Subcutaneous adipose tissue (tissue), 4 donors: Measurements from ENCODE around the gene NFIB. TPM values are rescaled to one million over a fixed set of nuclear protein-coding genes. Genes with fewer than 3 reads are reported as not detected.

Experiments used
- total RNA-seq, 4 donors: library from RNA; depleted of rRNA; stranded (reverse); fragments of >200 nt; gene quantifications; one replicate each; pipeline ENCODE4 v1.1.0, GENCODE V29; 2016
- TF ChIP-seq, protein P1 (sequence below): fragments of 450-650 bp; IDR thresholded peaks from one replicate; pipeline ENCODE4 v1.5.1; 2016; ENCODE audit warnings: low read depth, mild to moderate bottlenecking, control low read depth, antibody characterized with exemption, moderate library complexity

Gene NFIB
- total RNA-seq, 4 donors from 2014 or later: 79.2 to 215 (median 126) TPM

DNA sequence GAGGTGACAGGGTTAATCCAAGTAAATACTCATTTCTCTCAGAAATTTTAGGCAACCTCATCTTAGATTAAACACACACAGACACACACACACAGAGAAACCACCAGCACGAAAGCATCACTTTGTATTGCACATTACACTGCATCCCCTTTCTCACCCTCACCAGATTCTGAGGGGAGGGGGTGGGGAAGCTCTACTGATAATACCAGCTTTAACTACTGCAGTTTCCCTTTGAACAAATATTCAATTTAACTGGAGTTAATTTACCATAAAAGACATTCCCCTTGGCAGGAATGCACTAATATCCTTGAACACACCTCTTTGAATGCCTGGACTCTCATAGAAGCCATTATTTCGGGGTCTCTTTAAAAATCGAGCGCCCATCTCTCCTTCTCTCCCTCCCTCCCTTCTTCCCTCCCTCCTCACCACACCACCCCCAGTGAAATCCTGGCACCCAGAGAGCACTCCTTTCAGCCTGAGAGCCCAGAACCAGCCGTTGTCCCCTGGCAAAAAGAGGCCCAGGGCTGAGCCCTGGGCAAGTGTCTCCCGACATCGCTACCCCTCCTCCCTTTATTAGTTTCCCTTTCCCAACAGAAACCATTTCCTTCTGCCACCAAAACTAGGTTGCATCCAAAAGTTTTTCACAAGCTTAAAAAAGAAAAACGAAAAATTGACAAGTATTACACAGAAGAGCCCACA is 2.8 kb upstream of the NFIB start:
- TF ChIP-seq, protein P1, sequence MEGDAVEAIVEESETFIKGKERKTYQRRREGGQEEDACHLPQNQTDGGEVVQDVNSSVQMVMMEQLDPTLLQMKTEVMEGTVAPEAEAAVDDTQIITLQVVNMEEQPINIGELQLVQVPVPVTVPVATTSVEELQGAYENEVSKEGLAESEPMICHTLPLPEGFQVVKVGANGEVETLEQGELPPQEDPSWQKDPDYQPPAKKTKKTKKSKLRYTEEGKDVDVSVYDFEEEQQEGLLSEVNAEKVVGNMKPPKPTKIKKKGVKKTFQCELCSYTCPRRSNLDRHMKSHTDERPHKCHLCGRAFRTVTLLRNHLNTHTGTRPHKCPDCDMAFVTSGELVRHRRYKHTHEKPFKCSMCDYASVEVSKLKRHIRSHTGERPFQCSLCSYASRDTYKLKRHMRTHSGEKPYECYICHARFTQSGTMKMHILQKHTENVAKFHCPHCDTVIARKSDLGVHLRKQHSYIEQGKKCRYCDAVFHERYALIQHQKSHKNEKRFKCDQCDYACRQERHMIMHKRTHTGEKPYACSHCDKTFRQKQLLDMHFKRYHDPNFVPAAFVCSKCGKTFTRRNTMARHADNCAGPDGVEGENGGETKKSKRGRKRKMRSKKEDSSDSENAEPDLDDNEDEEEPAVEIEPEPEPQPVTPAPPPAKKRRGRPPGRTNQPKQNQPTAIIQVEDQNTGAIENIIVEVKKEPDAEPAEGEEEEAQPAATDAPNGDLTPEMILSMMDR: no peak

DNA sequence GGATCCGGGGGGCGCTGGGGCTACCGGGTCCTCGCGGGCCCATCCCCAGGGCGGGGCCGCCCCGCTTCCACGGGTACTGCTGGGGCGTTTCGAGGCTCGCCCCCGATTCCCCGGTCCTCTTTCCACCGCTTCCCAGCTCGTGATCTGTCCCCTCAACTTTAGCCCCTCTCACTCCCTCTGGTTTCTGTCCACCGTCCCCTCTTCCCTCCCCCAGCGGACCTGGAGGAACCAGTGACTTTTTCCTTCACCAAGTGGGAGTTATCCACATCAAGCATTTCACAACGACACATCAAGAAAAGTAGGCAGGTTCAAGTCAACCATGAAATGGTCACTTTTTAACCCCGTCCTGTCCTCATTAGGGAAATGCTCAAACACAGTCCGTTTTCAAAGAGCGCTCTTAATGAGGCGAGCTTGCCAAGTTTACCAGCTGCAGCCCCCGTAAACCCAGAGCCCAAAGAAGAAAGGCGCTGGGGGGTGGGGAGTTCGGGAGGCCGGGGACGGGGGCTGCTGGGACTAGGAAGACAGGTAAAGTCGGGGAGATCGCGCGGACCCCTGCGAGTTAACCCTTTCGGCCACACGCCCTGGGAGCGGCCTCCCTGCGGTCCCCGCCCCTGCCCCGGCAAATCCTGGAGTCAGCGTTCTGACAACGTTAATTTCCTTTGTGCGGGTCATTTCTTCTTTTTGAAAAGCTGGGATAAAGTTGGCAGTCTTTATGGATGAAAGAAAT is 2.1 kb upstream of the NFIB start:
- TF ChIP-seq, protein P1: no peak

DNA sequence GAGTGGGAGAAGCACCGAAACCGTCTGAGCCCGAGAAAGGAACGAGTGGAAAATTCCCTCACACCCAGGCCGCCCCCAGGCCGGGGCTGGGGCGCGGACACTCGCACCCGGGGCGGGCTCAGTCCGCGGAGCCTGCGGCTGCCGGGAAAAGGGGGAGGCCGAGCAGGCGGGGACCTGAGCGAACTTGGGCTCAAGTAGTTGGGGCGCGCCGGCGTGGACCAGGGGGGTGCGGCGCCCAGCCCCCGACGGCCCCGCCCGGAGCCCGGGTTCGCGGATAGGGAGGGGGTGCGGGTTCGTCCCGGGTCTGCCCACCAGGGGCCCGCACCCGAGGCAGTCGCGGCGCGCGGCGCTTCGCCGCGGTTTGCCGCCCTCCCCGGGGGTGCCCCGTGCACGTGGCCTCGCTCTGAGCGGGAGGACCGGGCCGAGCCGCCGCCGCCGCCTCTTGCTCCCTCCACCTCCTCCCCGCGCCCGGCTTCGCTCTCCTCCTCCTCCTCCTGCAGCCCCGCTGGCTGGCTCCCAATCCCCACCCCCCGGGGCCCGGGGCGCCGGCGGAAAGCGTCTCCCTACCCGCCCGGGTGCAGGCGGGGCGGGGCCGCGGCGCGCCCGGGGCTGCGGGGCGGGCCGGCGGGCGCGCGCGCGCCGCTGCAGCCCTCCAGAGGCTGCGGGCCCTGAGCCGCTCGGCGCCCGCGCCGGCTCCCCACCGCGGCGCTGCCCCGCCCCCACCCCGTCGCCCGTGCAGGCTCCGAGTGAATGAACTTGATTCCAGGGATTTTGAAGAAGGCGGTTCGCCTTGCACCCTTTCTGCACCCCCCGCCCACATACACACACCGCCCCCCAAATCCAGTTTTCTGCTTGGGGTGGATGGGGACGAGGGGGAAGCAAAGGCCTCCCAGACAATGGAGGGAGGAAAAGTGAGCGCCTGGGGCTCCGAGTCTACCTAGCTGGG is 1.3 kb upstream of the NFIB start:
- TF ChIP-seq, protein P1: no peak

DNA sequence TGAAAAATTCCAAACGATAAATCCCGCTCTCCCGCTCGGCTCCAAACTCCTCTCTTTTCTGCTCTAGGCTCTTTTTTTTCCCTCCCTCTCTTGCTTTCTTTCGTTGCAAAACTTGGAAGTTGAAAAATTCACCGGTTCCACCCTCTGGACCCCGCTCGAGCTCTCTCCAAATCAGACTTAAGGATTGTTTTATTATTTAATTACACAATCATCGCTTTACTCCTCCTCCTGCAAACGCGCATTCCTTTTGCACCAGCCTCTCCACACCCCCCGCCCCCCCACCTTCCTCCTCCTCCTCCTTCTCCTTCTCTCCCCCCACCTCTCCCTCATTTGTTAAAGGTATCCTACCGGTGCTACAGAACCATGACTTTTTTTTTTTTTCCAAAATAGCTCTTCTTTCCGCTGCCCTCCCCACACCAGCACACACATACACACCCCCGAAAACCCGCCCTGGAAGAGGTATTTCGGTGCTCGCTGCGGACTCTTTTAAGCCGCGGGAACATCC is 535 bp upstream of the NFIB start:
- TF ChIP-seq, protein P1: no peak

DNA sequence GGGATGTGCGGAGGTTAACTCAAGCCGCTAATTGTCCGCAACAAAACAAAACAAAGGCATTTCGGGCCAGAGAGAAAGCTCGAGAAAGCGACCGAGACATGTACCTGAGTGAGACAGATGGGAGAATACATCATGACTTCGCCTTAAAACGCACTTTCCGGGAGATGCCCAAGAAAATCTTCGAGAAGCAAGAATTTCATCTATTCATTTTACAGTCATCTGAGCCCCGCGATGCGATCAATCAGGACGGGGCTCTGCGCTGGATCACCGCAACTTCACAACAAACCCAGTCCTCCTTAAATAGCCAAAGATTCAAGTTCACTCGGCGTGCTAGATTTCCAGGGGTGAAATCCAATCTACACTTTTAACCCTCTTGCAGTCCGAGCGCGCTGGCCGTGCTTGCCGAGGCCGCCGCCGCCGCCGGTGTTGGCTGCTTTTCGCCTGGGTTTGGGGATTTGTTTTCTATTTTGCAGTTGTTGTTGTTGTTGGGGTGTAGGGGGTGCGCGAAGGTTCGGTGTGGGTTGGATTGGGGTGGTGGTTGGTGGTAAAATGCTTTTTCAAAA is 482 bp downstream of the NFIB start:
- TF ChIP-seq, protein P1: no peak

DNA sequence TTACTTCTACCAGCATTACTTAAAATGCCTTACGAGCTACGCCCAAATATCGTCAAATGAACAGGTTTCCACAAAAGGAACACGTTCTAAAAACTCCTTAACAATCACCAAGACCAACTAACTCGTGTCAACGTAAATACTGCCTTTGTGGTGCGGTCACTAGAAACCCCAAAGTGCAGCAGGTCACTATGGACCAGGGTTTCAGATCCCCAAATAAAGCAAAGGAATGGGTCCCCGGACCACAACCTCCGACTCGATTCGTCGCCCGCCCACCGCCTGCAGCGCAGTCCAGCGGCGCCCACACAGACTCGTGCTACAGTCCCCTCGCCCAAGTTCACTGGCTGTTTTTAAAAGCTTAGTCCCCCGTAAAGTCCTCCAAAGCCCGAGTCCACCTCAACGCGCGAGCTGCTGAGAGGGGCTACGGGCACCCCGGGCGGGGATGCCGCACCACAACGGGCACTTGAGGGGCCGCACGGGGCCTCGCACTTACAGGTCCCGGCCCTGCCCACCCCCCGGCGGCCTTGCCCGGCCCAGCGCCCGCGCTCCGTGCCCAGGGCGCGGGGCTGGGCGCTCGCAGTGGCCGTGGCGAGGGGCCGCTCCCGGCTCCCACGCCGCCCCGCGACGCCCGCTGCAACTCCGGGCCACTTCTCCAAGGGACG is 1.1 kb downstream of the NFIB start:
- TF ChIP-seq, protein P1: no peak
